AG09319 (cell line): ENCODE data around the gene SLTM.

Experiments
- DNase-seq: peaks from one replicate; pipeline ENCODE4 v3.0.0-alpha.2; 2010; ENCODE audit warnings: low read depth; ENCODE audit errors: extremely low read depth
- CTCF ChIP-seq: IDR thresholded peaks from 2 replicates; pipeline ENCODE4 v1.5.1; 2011; ENCODE audit warnings: low read depth, mild to moderate bottlenecking, inconsistent platforms, low read length, moderate library complexity

Gene SLTM

GRCh38 chr15:58962662-58963565 lies 29.4 kb upstream of the SLTM start:
- TF ChIP-seq CTCF = no peak
- DNase-seq = no peak

GRCh38 chr15:58962136-58962535 lies 28.7 kb upstream of the SLTM start:
- no peak for DNase-seq
- no peak for TF ChIP-seq CTCF

GRCh38 chr15:58958811-58959210 lies 25.3 kb upstream of the SLTM start:
- TF ChIP-seq CTCF = no peak

GRCh38 chr15:58957101-58957973 lies 23.9 kb upstream of the SLTM start:
- peak; percentile 80 for TF ChIP-seq CTCF
- no peak for DNase-seq

More at GRCh38 chr15:58958811-58959210, 25.3 kb upstream of the SLTM start:
- no peak for DNase-seq

GRCh38 chr15:58952751-58953150 lies 19.3 kb upstream of the SLTM start:
- DNase-seq = no peak
- TF ChIP-seq CTCF = no peak

GRCh38 chr15:58951388-58952007 lies 18.0 kb upstream of the SLTM start:
- no peak for TF ChIP-seq CTCF
- peak; percentile 37 for DNase-seq
